Muscle of back (tissue), 11 donors: ENCODE measurements around the gene STH. TPM values are rescaled to one million over a fixed set of nuclear protein-coding genes. Genes with fewer than 3 reads are reported as not detected.

Experiments
- DNase-seq, 3 donors: peaks; one replicate each; pipeline versions ENCODE4 v3.0.0 to v3.0.0-alpha.2; 2013
- polyA plus RNA-seq, 10 donors: library from polyadenylated mRNA; unstranded; fragments of 120-200 nt; gene quantifications; one replicate each; pipeline ENCODE4 v1.2.1, GENCODE V29; 2013; ENCODE audit not compliant: insufficient read length in 10 of 10

STH gene
- polyA plus RNA-seq, 10 donors: not detected

DNA sequence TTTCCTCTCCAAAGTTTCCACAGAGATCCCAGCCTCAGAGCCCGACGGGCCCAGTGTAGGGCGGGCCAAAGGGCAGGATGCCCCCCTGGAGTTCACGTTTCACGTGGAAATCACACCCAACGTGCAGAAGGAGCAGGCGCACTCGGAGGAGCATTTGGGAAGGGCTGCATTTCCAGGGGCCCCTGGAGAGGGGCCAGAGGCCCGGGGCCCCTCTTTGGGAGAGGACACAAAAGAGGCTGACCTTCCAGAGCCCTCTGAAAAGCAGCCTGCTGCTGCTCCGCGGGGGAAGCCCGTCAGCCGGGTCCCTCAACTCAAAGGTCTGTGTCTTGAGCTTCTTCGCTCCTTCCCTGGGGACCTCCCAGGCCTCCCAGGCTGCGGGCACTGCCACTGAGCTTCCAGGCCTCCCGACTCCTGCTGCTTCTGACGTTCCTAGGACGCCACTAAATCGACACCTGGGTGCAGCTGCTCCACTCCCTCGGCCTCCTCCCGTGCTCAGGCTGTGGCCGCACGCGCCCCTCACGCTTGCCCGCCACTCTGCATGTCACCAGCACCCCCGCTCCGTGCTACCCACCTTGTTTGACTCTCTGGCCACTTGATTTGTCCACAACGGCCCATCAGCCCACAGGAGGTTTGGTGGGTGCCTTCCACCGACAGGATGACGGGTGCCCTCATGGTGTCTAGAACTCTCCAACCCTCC lies 15.3 kb upstream of the STH start:
- DNase-seq: no peak

DNA sequence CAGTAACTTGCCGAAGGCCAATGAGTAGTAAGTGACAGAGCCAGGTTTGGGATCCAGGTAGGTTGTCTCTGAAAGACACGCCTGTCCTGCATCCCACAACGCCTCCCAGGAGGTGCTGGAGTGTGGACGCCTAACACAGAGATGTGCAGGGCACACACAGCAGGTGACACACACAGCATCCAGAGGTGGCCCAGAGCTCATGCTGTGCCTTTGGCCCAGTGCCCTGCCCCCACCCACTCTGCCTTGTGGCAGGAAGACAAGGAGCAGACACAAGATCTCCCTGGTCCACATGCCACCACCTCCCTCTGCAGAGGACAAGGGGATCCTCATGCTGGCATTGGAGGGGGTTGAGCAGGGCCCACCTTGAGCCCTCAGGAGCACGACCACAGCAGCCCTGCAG lies 14.7 kb upstream of the STH start:
- DNase-seq: no peak

DNA sequence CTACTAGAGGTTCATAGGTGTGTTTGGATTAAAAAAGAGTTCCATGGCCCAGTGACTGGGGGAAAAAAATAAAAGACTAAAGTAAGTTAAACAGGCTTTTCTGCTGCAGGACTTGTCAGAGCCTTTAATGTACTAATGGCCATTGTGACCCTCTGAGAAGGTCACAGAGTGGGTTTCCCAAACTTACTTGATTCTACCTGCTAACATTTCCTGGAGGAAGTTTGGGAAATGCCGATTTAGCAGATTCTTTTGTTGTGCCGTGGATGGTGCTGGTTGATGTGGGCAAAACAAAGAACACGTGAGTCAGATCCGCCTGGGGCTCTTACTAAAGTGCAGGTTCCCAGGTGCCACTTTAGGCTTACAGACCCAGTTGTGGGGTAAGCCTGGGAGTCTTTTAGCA lies 13.6 kb upstream of the STH start:
- DNase-seq: no peak

DNA sequence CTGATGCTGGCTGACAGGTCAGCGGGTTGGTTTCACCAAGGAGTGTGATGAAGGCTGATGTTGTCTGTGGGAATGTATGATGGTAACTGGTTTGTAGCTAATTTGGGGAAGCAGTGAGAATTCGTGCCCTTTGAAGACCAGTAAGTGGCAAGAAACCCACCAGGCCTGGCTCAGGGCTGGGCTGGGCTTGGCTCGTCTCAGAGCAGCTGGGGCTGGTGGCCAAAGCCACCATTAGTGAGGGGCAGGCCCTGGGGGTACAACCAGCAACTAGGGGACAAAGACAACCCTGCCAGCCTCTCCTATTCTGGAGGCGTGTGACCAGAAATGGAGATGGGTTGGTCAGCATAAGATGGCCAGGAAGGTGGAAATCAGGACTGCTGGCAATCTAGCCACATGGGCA lies 13.0 kb upstream of the STH start:
- no peak for DNase-seq

DNA sequence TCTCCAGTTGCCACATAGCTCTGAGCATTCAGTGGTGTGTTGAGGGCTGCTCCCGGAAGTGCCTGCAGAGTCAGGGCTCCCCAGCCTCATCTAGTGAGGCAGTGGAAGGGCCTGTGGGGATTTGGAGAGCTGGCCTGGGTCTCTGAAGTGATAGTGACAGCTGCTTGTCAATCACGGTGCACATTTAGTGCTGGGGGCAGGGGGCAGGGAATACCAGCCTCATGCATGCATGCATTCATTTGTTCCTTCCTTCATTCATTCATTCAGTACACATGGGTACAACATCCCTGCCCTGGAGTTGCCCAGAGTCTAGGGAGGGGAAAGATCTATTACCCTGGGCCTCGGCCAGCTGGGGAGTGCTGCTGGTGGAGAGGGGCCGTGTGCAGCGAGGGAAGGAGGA lies 11.3 kb upstream of the STH start:
- no peak for DNase-seq

DNA sequence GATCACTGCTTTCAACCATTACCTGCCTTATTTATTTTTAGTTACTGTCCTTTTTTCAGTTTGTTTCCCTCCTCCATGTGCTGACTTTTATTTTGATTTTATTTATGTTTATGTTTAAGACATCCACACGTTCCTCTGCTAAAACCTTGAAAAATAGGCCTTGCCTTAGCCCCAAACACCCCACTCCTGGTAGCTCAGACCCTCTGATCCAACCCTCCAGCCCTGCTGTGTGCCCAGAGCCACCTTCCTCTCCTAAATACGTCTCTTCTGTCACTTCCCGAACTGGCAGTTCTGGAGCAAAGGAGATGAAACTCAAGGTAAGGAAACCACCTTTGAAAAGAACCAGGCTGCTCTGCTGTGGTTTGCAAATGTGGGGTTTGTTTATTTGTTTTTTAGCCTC lies 9.3 kb upstream of the STH start:
- no peak for DNase-seq

DNA sequence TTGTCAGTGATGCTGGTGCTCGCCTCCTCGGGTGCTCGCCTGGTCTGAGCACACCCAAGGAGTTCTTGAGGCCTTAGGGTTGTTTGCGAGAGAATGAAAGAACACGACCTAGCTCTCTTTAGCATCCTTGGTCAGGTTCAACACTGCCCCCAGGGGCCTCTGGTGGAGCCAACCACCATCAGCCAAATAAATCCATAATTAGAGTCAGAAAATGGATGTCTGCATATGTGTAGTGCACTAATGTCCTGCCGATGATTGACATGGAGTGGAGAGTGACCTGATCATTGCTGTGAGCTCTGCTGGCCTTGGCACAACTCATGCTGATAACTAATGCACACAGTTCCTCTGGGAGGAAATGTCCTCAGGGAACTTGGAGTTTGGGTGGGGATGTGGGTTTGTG lies 8.2 kb upstream of the STH start:
- no peak for DNase-seq

DNA sequence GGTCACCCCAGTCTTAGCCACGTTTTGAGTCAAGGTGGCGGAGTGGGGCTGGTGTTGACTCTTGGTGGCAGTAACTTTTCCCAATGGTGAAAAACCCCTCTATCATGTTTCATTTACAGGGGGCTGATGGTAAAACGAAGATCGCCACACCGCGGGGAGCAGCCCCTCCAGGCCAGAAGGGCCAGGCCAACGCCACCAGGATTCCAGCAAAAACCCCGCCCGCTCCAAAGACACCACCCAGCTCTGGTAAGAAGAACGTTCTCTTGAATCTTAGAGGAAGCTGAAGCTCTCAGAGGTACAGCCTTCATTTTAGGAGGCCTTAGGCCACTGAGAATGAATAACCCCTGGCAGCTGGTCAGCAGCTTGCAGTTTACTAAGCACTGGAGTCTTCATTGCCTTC lies 7.7 kb upstream of the STH start:
- DNase-seq: no peak

DNA sequence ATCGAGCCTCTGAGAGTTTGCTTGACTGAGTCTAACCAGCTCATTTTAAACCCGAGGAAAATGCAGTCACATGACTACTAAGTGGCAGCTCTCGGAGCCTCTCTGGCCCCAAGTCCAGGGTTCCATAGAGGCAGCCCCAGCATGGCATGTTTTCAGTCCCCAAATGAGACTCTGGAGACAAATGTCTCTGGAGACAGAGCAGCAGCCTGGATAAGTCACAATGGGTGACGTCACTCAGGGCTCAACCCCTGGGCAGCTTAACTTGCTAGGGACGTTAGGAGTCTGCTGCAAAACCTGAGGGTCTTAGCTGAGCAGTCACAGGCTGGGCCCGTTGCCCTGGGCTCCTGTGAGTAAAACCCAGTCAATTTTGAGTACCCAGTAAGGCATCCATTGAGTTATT lies 6.9 kb upstream of the STH start:
- no peak for DNase-seq

DNA sequence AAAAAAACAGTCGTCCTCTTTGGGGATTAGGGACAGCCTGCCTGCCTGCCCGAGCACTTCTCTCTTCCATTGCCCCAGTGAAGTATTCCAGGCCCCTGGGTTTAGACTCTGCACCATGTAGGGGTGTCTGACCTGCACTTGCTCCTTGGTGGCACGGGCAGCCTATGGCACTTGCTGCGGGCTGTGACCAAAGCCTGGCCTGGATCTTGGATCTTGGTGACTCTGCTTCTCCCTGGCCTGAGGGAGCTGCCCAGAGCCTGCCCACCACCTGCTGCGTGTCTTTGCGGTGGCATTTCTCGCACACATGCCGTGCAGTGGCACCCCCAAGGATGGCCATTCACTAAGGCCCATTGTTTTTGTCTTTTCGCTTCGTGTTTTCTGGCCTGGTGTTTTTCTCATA lies 6.1 kb upstream of the STH start:
- DNase-seq: peak in 1 of 3 donors; percentile 11

DNA sequence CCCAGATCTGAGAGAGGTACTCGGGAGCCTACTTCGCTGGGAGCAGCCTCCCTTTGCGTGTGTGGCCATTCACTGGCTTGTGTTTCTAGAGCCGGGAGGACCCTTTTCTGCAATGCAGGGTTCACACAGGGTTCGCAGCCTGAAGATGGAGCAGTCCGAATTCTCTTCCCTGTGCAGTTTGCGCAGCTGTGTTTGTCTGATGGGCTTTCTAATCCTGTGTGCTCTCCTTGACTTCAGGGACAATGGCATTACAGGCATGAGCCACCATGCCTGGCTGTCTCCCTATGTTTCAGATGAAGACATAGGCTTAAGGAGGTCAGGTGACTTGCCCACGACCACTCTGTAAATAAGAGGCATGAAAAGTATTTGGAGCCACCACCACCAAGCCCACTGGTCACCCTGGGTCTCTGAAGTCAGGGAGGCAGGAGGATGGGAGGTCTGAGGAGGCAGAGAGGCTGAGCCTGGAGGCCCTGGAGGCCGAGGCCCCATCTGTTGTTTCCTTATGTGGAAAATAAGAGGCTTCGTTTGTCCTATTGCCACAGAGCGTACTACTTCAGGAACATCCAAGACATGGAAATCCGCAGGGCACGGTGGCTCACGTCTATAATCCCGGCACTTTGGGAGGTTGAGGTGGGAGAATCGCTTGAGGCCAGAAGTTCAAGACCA lies 5.0 kb upstream of the STH start:
- no peak for DNase-seq

DNA sequence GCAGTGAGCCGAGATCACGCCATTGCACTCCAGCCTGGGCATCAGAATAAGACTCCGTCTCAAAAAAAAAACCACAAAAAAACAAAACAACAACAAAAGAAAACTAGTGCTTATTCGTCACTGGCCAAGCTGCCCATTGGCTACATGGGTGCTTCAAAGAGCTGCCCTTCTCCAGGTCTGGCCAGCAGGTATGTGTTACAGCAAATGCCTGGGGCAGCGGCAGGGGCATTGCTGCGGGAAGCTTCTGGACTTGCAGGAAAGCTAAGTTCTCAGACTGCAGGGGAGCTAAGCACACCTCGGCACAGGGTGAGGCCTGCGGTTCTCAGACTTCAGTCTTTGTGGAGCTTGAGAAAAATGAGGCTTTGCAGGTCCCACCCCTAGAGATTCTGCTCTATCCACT lies 4.1 kb upstream of the STH start:
- DNase-seq: no peak

DNA sequence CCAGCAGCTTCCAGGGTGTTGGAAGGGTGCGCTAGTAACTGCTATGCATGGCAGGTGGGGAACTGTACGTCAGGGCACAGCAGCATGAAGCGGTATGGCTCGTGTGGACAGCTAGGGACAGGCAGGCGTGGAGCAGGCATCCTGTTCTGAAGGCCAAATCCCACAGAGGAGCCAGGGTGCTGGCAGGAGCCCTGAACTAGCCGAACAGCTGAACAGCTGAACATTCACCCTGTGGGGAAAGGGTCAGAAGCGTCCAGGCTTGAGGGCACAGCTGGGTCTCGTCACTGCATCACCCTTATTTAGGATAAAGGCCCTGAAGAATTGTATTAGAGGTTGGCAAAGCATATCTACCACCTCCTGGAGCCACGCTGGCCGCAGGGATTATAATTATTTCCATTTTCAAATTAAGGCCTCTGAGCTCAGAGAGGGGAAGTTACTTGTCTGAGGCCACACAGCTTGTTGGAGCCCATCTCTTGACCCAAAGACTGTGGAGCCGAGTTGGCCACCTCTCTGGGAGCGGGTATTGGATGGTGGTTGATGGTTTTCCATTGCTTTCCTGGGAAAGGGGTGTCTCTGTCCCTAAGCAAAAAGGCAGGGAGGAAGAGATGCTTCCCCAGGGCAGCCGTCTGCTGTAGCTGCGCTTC lies 3.3 kb upstream of the STH start:
- peak; percentile 16 to 21 (median 20) for DNase-seq

DNA sequence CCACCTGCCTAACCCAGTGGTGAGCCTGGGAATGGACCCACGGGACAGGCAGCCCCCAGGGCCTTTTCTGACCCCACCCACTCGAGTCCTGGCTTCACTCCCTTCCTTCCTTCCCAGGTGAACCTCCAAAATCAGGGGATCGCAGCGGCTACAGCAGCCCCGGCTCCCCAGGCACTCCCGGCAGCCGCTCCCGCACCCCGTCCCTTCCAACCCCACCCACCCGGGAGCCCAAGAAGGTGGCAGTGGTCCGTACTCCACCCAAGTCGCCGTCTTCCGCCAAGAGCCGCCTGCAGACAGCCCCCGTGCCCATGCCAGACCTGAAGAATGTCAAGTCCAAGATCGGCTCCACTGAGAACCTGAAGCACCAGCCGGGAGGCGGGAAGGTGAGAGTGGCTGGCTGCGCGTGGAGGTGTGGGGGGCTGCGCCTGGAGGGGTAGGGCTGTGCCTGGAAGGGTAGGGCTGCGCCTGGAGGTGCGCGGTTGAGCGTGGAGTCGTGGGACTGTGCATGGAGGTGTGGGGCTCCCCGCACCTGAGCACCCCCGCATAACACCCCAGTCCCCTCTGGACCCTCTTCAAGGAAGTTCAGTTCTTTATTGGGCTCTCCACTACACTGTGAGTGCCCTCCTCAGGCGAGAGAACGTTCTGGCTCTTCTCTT lies 2.6 kb upstream of the STH start:
- DNase-seq: no peak

DNA sequence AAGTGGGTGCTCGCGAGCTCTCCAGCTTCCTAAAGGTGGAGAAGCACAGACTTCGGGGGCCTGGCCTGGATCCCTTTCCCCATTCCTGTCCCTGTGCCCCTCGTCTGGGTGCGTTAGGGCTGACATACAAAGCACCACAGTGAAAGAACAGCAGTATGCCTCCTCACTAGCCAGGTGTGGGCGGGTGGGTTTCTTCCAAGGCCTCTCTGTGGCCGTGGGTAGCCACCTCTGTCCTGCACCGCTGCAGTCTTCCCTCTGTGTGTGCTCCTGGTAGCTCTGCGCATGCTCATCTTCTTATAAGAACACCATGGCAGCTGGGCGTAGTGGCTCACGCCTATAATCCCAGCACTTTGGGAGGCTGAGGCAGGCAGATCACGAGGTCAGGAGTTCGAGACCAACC lies 1.9 kb upstream of the STH start:
- DNase-seq: no peak

DNA sequence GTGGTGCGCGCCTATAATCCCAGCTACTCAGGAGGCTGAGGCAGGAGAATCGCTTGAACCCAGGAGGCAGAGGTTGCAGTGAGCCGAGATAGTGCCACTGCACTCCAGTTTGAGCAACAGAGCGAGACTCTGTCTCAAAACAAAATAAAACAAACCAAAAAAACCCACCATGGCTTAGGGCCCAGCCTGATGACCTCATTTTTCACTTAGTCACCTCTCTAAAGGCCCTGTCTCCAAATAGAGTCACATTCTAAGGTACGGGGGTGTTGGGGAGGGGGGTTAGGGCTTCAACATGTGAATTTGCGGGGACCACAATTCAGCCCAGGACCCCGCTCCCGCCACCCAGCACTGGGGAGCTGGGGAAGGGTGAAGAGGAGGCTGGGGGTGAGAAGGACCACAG lies 1.4 kb upstream of the STH start:
- no peak for DNase-seq

DNA sequence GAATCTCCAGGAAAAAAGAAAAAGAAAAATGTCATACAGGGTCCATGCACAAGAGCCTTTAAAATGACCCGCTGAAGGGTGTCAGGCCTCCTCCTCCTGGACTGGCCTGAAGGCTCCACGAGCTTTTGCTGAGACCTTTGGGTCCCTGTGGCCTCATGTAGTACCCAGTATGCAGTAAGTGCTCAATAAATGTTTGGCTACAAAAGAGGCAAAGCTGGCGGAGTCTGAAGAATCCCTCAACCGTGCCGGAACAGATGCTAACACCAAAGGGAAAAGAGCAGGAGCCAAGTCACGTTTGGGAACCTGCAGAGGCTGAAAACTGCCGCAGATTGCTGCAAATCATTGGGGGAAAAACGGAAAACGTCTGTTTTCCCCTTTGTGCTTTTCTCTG lies 845 bp downstream of the STH start:
- DNase-seq: no peak

DNA sequence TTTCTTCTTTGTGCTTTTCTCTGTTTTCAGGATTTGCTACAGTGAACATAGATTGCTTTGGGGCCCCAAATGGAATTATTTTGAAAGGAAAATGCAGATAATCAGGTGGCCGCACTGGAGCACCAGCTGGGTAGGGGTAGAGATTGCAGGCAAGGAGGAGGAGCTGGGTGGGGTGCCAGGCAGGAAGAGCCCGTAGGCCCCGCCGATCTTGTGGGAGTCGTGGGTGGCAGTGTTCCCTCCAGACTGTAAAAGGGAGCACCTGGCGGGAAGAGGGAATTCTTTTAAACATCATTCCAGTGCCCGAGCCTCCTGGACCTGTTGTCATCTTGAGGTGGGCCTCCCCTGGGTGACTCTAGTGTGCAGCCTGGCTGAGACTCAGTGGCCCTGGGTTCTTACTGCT lies 1.2 kb downstream of the STH start:
- DNase-seq: no peak

DNA sequence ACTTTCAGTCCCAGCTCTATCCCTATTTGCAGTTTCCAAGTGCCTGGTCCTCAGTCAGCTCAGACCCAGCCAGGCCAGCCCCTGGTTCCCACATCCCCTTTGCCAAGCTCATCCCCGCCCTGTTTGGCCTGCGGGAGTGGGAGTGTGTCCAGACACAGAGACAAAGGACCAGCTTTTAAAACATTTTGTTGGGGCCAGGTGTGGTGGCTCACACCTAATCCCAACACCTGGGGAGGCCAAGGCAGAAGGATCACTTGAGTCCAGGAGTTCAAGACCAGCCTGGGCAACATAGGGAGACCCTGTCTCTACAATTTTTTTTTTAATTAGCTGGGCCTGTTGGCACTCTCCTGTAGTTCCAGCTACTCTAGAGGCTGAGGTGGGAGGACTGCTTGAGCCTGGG lies 1.7 kb downstream of the STH start:
- DNase-seq: no peak

DNA sequence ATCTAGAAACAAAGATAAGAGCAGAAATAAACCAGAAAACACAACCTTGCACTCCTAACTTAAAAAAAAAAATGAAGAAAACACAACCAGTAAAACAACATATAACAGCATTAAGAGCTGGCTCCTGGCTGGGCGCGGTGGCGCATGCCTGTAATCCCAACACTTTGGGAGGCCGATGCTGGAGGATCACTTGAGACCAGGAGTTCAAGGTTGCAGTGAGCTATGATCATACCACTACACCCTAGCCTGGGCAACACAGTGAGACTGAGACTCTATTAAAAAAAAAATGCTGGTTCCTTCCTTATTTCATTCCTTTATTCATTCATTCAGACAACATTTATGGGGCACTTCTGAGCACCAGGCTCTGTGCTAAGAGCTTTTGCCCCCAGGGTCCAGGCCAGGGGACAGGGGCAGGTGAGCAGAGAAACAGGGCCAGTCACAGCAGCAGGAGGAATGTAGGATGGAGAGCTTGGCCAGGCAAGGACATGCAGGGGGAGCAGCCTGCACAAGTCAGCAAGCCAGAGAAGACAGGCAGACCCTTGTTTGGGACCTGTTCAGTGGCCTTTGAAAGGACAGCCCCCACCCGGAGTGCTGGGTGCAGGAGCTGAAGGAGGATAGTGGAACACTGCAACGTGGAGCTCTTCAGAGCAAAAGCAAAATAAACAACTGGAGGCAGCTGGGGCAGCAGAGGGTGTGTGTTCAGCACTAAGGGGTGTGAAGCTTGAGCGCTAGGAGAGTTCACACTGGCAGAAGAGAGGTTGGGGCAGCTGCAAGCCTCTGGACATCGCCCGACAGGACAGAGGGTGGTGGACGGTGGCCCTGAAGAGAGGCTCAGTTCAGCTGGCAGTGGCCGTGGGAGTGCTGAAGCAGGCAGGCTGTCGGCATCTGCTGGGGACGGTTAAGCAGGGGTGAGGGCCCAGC lies 2.6 kb downstream of the STH start:
- no peak for DNase-seq

DNA sequence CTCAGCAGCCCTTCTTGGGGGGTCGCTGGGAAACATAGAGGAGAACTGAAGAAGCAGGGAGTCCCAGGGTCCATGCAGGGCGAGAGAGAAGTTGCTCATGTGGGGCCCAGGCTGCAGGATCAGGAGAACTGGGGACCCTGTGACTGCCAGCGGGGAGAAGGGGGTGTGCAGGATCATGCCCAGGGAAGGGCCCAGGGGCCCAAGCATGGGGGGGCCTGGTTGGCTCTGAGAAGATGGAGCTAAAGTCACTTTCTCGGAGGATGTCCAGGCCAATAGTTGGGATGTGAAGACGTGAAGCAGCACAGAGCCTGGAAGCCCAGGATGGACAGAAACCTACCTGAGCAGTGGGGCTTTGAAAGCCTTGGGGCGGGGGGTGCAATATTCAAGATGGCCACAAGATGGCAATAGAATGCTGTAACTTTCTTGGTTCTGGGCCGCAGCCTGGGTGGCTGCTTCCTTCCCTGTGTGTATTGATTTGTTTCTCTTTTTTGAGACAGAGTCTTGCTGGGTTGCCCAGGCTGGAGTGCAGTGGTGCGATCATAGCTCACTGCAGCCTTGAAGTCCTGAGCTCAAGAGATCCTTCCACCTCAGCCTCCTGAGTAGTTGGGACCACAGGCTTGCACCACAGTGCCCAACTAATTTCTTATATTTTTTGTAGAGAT lies 3.4 kb downstream of the STH start:
- DNase-seq: peak; percentile 57 to 82 (median 69)
